GM23338 (cell line): ENCODE measurements around the gene TAF4. TPM values are rescaled to one million over a fixed set of nuclear protein-coding genes. Genes with fewer than 3 reads are reported as not detected.

ENCODE experiments used
- ATAC-seq: fragments of 200-7000 bp; cut with Tn5 transposase; 3 replicates; pipeline ENCODE4 v1.9.1; 2020
- DNase-seq: peaks from one replicate; pipeline ENCODE4 v3.0.0-alpha.2; 2015; ENCODE audit warnings: low spot score
- H2AFZ ChIP-seq: fragments of 200-600 bp; sonication (generic); 2 replicates; pipeline ENCODE4 v1.8.0; 2016; ENCODE audit warnings: antibody characterized with exemption, mild to moderate bottlenecking, moderate library complexity
- H3F3A ChIP-seq: fragments of 200-600 bp; sonication (generic); replicated peaks from 2 replicates; pipeline ENCODE4 v1.8.0; 2017; ENCODE audit warnings: antibody characterized with exemption, mixed run types, low read depth
- H3K27ac ChIP-seq: fragments of 200-600 bp; sonication (generic); 2 replicates; pipeline ENCODE4 v1.6.1; 2016; ENCODE audit warnings: low read depth
- H3K27me3 ChIP-seq: fragments of 200-600 bp; sonication (generic); 2 replicates; pipeline ENCODE4 v1.8.0; 2016; ENCODE audit warnings: mild to moderate bottlenecking, mixed run types, moderate library complexity; ENCODE audit not compliant: insufficient read depth
- H3K36me3 ChIP-seq: fragments of 200-600 bp; sonication (generic); 2 replicates; pipeline ENCODE4 v1.8.0; 2016; ENCODE audit warnings: mild to moderate bottlenecking; ENCODE audit not compliant: insufficient read depth
- H3K4me1 ChIP-seq: fragments of 200-600 bp; sonication (generic); 2 replicates; pipeline ENCODE4 v1.8.0; 2016; ENCODE audit warnings: mild to moderate bottlenecking, moderate library complexity; ENCODE audit not compliant: insufficient read depth
- H3K4me2 ChIP-seq: fragments of 200-600 bp; sonication (generic); 2 replicates; pipeline ENCODE4 v1.7.1; 2017; ENCODE audit warnings: mixed run types
- H3K4me3 ChIP-seq: fragments of 200-600 bp; sonication (generic); 2 replicates; pipeline ENCODE4 v1.6.1; 2016; ENCODE audit warnings: mixed run types
- H3K79me2 ChIP-seq: fragments of 200-600 bp; sonication (generic); replicated peaks from 2 replicates; pipeline ENCODE4 v1.8.0; 2017; ENCODE audit warnings: mild to moderate bottlenecking; ENCODE audit not compliant: insufficient read depth
- H3K9me2 ChIP-seq: fragments of 200-600 bp; sonication (generic); 2 replicates; pipeline ENCODE4 v1.8.0; 2017; ENCODE audit not compliant: insufficient read depth
- H4K20me1 ChIP-seq: fragments of 200-600 bp; sonication (generic); replicated peaks from 2 replicates; pipeline ENCODE4 v1.8.0; 2017; ENCODE audit warnings: mild to moderate bottlenecking; ENCODE audit not compliant: insufficient read depth
- H3K27ac Mint-ChIP-seq: 2 replicates; pipeline ENCODE4 v1.8.0; 2020; ENCODE audit warnings: inconsistent platforms, mild to moderate bottlenecking, moderate library complexity, mixed read lengths
- H3K27me3 Mint-ChIP-seq: 3 replicates; pipeline ENCODE4 v1.8.0; 2022; ENCODE audit warnings: low read depth, mild to moderate bottlenecking, moderate library complexity, mixed read lengths, inconsistent platforms; ENCODE audit not compliant: insufficient read depth, poor library complexity
- H3K36me3 Mint-ChIP-seq: 3 replicates; pipeline ENCODE4 v1.8.0; 2021; ENCODE audit warnings: low read depth, mild to moderate bottlenecking, inconsistent platforms, moderate library complexity, mixed read lengths
- H3K4me1 Mint-ChIP-seq: 3 replicates; pipeline ENCODE4 v1.8.0; 2020; ENCODE audit warnings: mild to moderate bottlenecking, inconsistent platforms, mixed read lengths
- H3K4me3 Mint-ChIP-seq: 3 replicates; pipeline ENCODE4 v1.8.0; 2021; ENCODE audit warnings: moderate library complexity, mild to moderate bottlenecking, inconsistent platforms, mixed read lengths
- H3K9me3 Mint-ChIP-seq: 3 replicates; pipeline ENCODE4 v1.8.0; 2020; ENCODE audit warnings: moderate library complexity, mild to moderate bottlenecking, inconsistent platforms, mixed read lengths
- CTCF ChIP-seq, 2 experiments: fragments of 200-600 bp in 1 of 2; sonication (generic) in 1 of 2; conservative IDR thresholded peaks; 2 replicates each; pipeline versions ENCODE4 v1.5.1 to v1.6.1; 2016 to 2017; ENCODE audit warnings: antibody characterized with exemption in 2 of 2, low read depth in 2 of 2, mild to moderate bottlenecking in 2 of 2, moderate library complexity in 1 of 2
- ETS1 ChIP-seq: IDR thresholded peaks from 2 replicates; pipeline ENCODE4 v1.6.1; 2016; ENCODE audit warnings: antibody characterized with exemption
- EZH2 ChIP-seq: fragments of 200-600 bp; sonication (generic); IDR thresholded peaks from one replicate; pipeline ENCODE4 v1.8.0; 2017; ENCODE audit warnings: antibody characterized with exemption, mild to moderate bottlenecking, low read depth; ENCODE audit not compliant: unreplicated experiment
- JUNB ChIP-seq: IDR thresholded peaks from one replicate; pipeline ENCODE4 v1.6.1; 2016; ENCODE audit warnings: antibody characterized with exemption; ENCODE audit not compliant: unreplicated experiment
- NANOG ChIP-seq: IDR thresholded peaks from 2 replicates; pipeline ENCODE4 v1.6.1; 2016; ENCODE audit warnings: antibody characterized with exemption, borderline replicate concordance
- POLR2AphosphoS5 ChIP-seq: IDR thresholded peaks from 2 replicates; pipeline ENCODE4 v1.6.1; 2016; ENCODE audit warnings: antibody characterized with exemption, low read depth
- REST ChIP-seq: IDR thresholded peaks from one replicate; pipeline ENCODE4 v1.6.1; 2018; ENCODE audit warnings: antibody characterized with exemption; ENCODE audit not compliant: unreplicated experiment
- STAT1 ChIP-seq: IDR thresholded peaks from one replicate; pipeline ENCODE4 v1.6.1; 2016; ENCODE audit warnings: antibody characterized with exemption; ENCODE audit not compliant: unreplicated experiment
- ZNF114 ChIP-seq: fragments of 250-450 bp; sonication (Bioruptor Pico); IDR thresholded peaks from 2 replicates; pipeline ENCODE4 v1.5.0; 2020; ENCODE audit warnings: mild to moderate bottlenecking, moderate library complexity
- ZNF331 ChIP-seq: fragments of 250-450 bp; sonication (Bioruptor Pico); IDR thresholded peaks from 2 replicates; pipeline ENCODE4 v1.5.0; 2020; ENCODE audit warnings: low read depth, mild to moderate bottlenecking, moderate library complexity
- ZNF462 ChIP-seq: fragments of 250-450 bp; sonication (Bioruptor Pico); IDR thresholded peaks from 2 replicates; pipeline ENCODE4 v1.5.0; 2020; ENCODE audit warnings: mild to moderate bottlenecking, moderate library complexity
- polyA plus RNA-seq: library from polyadenylated mRNA; unstranded; fragments of >200 nt; fragmentation: Nextera tagmentation; extraction: Ambion mirVana; gene quantifications from 2 replicates; pipeline ENCODE4 v1.2.1, GENCODE V29; 2016
- total RNA-seq: library from RNA; depleted of rRNA; stranded (reverse); fragments of >200 nt; shearing (Covaris generic); gene quantifications from 2 replicates; pipeline ENCODE4 v1.2.3, GENCODE V29; 2014

The TAF4 gene
- total and polyA plus RNA-seq, 2 experiments from 2014 or later = 7.2 to 60.0 TPM

DNA sequence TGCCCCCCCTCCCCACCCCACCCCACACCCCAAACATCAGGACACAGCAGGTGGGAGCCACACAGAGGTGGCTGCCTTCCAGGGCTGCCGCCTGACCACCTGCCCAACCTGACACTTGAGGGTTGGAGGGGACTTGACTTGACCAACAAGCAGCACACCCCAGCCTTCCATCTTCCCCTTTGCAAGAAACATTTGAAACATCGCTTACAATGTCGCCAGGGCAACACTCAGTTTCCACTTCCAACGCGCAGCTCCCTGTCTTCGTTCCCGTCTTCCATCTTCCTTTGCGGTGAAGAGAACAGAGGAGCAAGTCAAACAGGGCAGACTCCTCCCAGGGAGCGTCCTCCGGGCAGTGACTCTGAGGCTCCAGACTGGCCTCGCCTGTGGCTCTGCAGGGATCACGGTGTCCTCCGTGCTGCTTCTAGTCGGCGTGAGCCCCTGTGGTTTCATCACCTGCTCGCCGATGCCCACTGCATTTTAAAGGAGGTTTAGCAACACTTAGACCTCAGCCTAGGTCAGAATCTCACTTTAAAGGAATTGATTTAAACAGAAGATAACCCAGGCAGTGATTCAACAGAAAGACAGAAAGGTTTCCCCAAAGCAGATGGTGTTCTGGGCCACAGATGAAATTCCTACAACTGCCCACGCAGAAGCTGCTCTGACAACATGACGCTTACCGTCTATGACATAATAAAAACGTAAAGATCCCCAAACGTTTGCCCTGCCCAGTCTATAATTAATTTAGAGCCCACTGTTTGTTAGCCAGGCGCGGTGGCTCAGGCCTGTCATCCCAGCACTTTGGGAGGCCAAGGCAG is 130.8 kb downstream of the TAF4 start:
- Histone ChIP-seq H3K36me3 (no peaks in the 10 kb centered on the region), H3K79me2 (no peaks in the 10 kb centered on the region), H3K9me2 (no peaks in the 10 kb centered on the region), H3K4me2 (no peak overlapping the region), H3F3A (no peaks in the 10 kb centered on the region), H2AFZ (no peak overlapping the region), H4K20me1 (no peaks in the 10 kb centered on the region), H3K27me3 (no peaks in the 10 kb centered on the region), H3K4me3 (no peak overlapping the region), H3K4me1 (no peaks in the 10 kb centered on the region), H3K27ac (no peak overlapping the region)
- peaks cover 15% of the 10 kb centered on the region for H3K27me3 Mint-ChIP-seq
- H3K36me3 Mint-ChIP-seq = no peaks in the 10 kb centered on the region; the same call in 2 of the 3 replicates
- DNase-seq (no peak), ATAC-seq (peak; percentile 28)
- H3K27ac Mint-ChIP-seq = peak overlapping the region; percentile 0; the same call in 1 of the 2 replicates
- no peak for TF ChIP-seq STAT1
- no peak for TF ChIP-seq ETS1
- no peak for TF ChIP-seq ZNF114 (CRISPR knock-in tag)
- no peak for TF ChIP-seq NANOG
- no peak for TF ChIP-seq CTCF (conservative IDR thresholded peaks at IDR 0.05; ENCODE audit: low read depth in 2 of 2)
- TF ChIP-seq JUNB = no peak
- TF ChIP-seq ZNF462 (CRISPR knock-in tag) = no peak
- TF ChIP-seq REST = no peak
- TF ChIP-seq ZNF331 = no peak
- TF ChIP-seq EZH2 = no peak
- no peak for TF ChIP-seq POLR2AphosphoS5
- no peak overlapping the region for H3K4me3 Mint-ChIP-seq
- no peaks in the 10 kb centered on the region; the same call in 2 of the 3 replicates for H3K9me3 Mint-ChIP-seq
- peaks cover 27% of the 10 kb centered on the region for H3K4me1 Mint-ChIP-seq
